Prostate gland (tissue), 2 donors: ENCODE measurements around the gene SPOCK1.

Source experiments
- POLR2A ChIP-seq: fragments of 450-650 bp; IDR thresholded peaks from one replicate; pipeline ENCODE4 v1.6.1; 2016; ENCODE audit warnings: antibody characterized with exemption, mild to moderate bottlenecking
- POLR2AphosphoS5 ChIP-seq: sonication (generic); formaldehyde crosslinking; IDR thresholded peaks from one replicate; pipeline ENCODE4 v1.6.1; 2017; ENCODE audit warnings: antibody characterized with exemption
- TF ChIP-seq, protein P1 (sequence below), 4 experiments: fragments of 200-600 bp in 2 of 4; fragments of 450-650 bp in 2 of 4; sonication (generic) in 2 of 4; IDR thresholded peaks; 1 replicate in 3 of 4; 2 replicates in 1 of 4; pipeline ENCODE4 v1.5.1; 2016 to 2019; ENCODE audit warnings: antibody characterized with exemption in 4 of 4, mild to moderate bottlenecking in 2 of 4, moderate library complexity in 2 of 4

DNA sequence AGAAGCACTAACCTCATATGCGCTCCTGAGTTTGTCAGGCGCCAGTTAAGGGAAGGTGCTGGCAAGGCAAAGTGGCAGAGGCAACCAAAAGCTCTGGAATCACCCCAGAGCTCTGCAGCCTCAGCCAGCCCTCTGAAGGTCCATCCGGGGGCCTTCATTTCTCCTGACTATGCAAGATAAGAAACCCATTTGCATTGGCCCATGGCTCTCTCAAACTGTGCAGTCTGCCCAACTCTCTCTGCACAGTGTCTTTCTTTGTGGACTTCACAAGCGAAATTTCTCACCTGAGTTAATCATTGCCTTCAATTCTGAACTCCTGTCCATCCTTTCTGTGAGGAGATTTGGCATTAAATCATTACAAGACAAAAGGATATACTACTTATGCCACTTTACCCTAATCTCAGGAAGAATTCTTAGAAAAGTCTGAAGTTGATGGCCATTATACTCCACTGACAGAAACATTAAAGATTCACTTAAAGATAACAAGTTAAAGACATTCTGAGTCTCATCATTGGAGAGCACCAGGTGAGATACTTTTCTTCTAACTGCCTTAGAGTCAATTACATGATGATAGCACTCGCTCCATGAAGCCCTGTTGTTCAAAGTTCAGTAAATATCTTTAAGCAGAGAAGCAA lies 235.6 kb downstream of the SPOCK1 start:
- TF ChIP-seq, protein P1, sequence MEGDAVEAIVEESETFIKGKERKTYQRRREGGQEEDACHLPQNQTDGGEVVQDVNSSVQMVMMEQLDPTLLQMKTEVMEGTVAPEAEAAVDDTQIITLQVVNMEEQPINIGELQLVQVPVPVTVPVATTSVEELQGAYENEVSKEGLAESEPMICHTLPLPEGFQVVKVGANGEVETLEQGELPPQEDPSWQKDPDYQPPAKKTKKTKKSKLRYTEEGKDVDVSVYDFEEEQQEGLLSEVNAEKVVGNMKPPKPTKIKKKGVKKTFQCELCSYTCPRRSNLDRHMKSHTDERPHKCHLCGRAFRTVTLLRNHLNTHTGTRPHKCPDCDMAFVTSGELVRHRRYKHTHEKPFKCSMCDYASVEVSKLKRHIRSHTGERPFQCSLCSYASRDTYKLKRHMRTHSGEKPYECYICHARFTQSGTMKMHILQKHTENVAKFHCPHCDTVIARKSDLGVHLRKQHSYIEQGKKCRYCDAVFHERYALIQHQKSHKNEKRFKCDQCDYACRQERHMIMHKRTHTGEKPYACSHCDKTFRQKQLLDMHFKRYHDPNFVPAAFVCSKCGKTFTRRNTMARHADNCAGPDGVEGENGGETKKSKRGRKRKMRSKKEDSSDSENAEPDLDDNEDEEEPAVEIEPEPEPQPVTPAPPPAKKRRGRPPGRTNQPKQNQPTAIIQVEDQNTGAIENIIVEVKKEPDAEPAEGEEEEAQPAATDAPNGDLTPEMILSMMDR (IDR thresholded peaks at IDR 0.05): no peak
- TF ChIP-seq POLR2A (no peak), POLR2AphosphoS5 (no peak)
